CD14-positive monocyte (primary cell): ENCODE data around the gene RSPH1. TPM values are rescaled to one million over a fixed set of nuclear protein-coding genes. Genes with fewer than 3 reads are reported as not detected.

Source experiments
- DNase-seq, 3 donors: peaks; one replicate each; pipeline ENCODE4 v3.0.0-alpha.2; 2011 to 2022
- H2AFZ ChIP-seq: 2 replicates; pipeline ENCODE4 v1.6.0; 2012; ENCODE audit warnings: mild to moderate bottlenecking, low read depth, low read length, inconsistent platforms; ENCODE audit not compliant: insufficient read depth, poor library complexity, severe bottlenecking
- H3K27ac ChIP-seq, 2 donors: 1 replicate in 1 of 2; 2 replicates in 1 of 2; pipeline ENCODE4 v1.5.1; 2012 to 2013; ENCODE audit warnings: low read length in 2 of 2, control low read depth in 1 of 2, inconsistent platforms in 1 of 2, low read depth in 1 of 2, mild to moderate bottlenecking in 1 of 2
- H3K27me3 ChIP-seq, 2 donors: one replicate each; pipeline versions ENCODE4 v1.6.0 to v1.6.1; 2011 to 2013; ENCODE audit warnings: low read length in 2 of 2; ENCODE audit not compliant: control insufficient read depth in 2 of 2, insufficient read depth in 2 of 2
- H3K36me3 ChIP-seq, 2 donors: replicated peaks in 1 of 2; 1 replicate in 1 of 2; 2 replicates in 1 of 2; pipeline versions ENCODE4 v1.5.1 to v1.6.1; 2012 to 2013; ENCODE audit warnings: low read length in 2 of 2, control low read depth in 1 of 2, inconsistent platforms in 1 of 2, mild to moderate bottlenecking in 1 of 2; ENCODE audit not compliant: insufficient read depth in 2 of 2, control insufficient read depth in 1 of 2
- H3K4me1 ChIP-seq, 2 donors: 1 replicate in 1 of 2; 2 replicates in 1 of 2; pipeline versions ENCODE4 v1.5.1 to v1.6.1; 2012 to 2013; ENCODE audit warnings: low read length in 2 of 2, control low read depth in 1 of 2, inconsistent platforms in 1 of 2, mild to moderate bottlenecking in 1 of 2, moderate library complexity in 1 of 2; ENCODE audit not compliant: insufficient read depth in 2 of 2, control insufficient read depth in 1 of 2
- H3K4me2 ChIP-seq: replicated peaks from 2 replicates; pipeline ENCODE3; 2012; ENCODE audit warnings: low read length, moderate library complexity, mild to moderate bottlenecking; ENCODE audit not compliant: poor library complexity, severe bottlenecking; ENCODE audit errors: extremely low read depth
- H3K4me3 ChIP-seq, 3 experiments: fragments of 200-600 bp in 1 of 3; sonication (generic) in 1 of 3; replicated peaks in 1 of 3; 1 replicate in 2 of 3; 2 replicates in 1 of 3; pipeline ENCODE4 v1.5.1; 2011 to 2013; ENCODE audit warnings: low read length in 3 of 3, mild to moderate bottlenecking in 3 of 3, control low read depth in 2 of 3, low read depth in 2 of 3, inconsistent platforms in 1 of 3, moderate library complexity in 1 of 3
- H3K79me2 ChIP-seq: 2 replicates; pipeline ENCODE4 v1.6.0; 2012; ENCODE audit warnings: mild to moderate bottlenecking, control low read depth, inconsistent platforms, low read length, moderate library complexity; ENCODE audit not compliant: insufficient read depth
- H3K9ac ChIP-seq: 2 replicates; pipeline ENCODE4 v1.6.0; 2017; ENCODE audit warnings: low read length, mild to moderate bottlenecking; ENCODE audit not compliant: insufficient read depth, poor library complexity, severe bottlenecking
- H3K9me3 ChIP-seq, 2 donors: replicated peaks in 1 of 2; 1 replicate in 1 of 2; 2 replicates in 1 of 2; pipeline versions ENCODE4 v1.5.1 to v1.6.1; 2012 to 2013; ENCODE audit warnings: low read length in 2 of 2, control low read depth in 1 of 2; ENCODE audit not compliant: control insufficient read depth in 1 of 2, insufficient read depth in 1 of 2
- H4K20me1 ChIP-seq: 2 replicates; pipeline ENCODE4 v1.6.0; 2012; ENCODE audit warnings: mild to moderate bottlenecking, low read length, control low read depth, moderate library complexity; ENCODE audit not compliant: insufficient read depth
- H3K27ac Mint-ChIP-seq, 7 donors: one replicate each; pipeline ENCODE4 v1.8.0; 2020; ENCODE audit warnings: mild to moderate bottlenecking in 7 of 7, mixed read lengths in 7 of 7, moderate library complexity in 6 of 7, inconsistent platforms in 2 of 7
- H3K27me3 Mint-ChIP-seq, 3 donors: one replicate each; pipeline ENCODE4 v1.8.0; 2021 to 2022; ENCODE audit warnings: low read depth in 3 of 3, mild to moderate bottlenecking in 3 of 3, mixed read lengths in 3 of 3, moderate library complexity in 3 of 3, inconsistent platforms in 1 of 3
- H3K36me3 Mint-ChIP-seq, 2 donors: one replicate each; pipeline ENCODE4 v1.8.0; 2020; ENCODE audit warnings: mixed read lengths in 2 of 2, inconsistent platforms in 1 of 2, mild to moderate bottlenecking in 1 of 2
- H3K4me1 Mint-ChIP-seq: one replicate; pipeline ENCODE4 v1.8.0; 2020; ENCODE audit warnings: mild to moderate bottlenecking, mixed read lengths
- H3K4me3 Mint-ChIP-seq, 2 donors: one replicate each; pipeline ENCODE4 v1.8.0; 2020; ENCODE audit warnings: mild to moderate bottlenecking in 2 of 2, mixed read lengths in 2 of 2, moderate library complexity in 1 of 2
- H3K9me3 Mint-ChIP-seq, 7 donors: one replicate each; pipeline ENCODE4 v1.8.0; 2020 to 2022; ENCODE audit warnings: mixed read lengths in 7 of 7, mild to moderate bottlenecking in 6 of 7, moderate library complexity in 6 of 7, inconsistent platforms in 2 of 7
- WGBS: methylation state at CpG from one replicate; pipeline ENCODE4 v1.1.5; 2013; ENCODE audit warnings: missing lambda C conversion rate; ENCODE audit not compliant: insufficient coverage; 5-methylcytosine and 5-hydroxymethylcytosine counted together
- intact Hi-C, 2 donors: fragments of 100-400 bp; cut with micrococcal nuclease; formaldehyde crosslinking; loops; one replicate each; pipeline versions ENCODE4 v1.15.0 to v1.15.1; 2023
- polyA plus RNA-seq, 3 donors: library from polyadenylated mRNA; depleted of rRNA in 1 of 3; unstranded in 2 of 3; stranded (reverse) in 1 of 3; fragments of 300-500 nt in 2 of 3; fragments of >200 nt in 1 of 3; fragmentation: Illumina TruSeq in 2 of 3; gene quantifications; 1 replicate in 2 of 3; 2 replicates in 1 of 3; pipeline ENCODE4 v1.2.3, GENCODE V29; 2012 to 2021
- TF ChIP-seq, protein P1 (sequence below): fragments of 200-600 bp; IDR thresholded peaks from one replicate; pipeline ENCODE4 v1.8.0; 2022; ENCODE audit warnings: antibody characterized with exemption, mild to moderate bottlenecking

Gene RSPH1
- polyA plus RNA-seq, 3 donors = 0.03 TPM; not detected in 2

DNA sequence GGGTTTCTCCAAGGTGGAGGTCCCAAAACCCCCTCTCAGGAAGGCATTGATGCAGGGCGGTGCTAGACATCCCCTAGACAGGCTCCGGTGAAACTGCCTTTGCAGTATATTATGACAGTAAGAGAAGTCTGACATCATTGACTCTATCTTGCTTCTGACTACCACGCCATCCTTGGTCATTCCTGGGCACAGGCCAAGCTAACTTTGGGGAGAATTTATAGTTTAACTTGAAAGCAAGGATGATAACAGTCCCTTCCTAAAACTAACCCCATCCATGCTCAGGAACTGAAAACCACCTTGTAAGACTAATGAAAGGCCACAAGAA is 30.3 kb downstream of the RSPH1 start:
- Mint-ChIP-seq H3K27me3 (peaks cover under 1 to 11% (median 1%) of the 10 kb centered on the region in 3 donors), H3K27ac (peak overlapping the region in 4 of 7 donors; percentile 37 to 78 (median 53)), H3K4me1 (peaks cover 35% of the 10 kb centered on the region), H3K36me3 (no peaks in the 10 kb centered on the region), H3K4me3 (peak overlapping the region in 1 of 2 donors; percentile 77), H3K9me3 (peaks cover 0 to 3% (median 0%) of the 10 kb centered on the region in 7 donors)
- H4K20me1 ChIP-seq = no peaks in the 10 kb centered on the region
- no CpG with 5 or more reads among the region's 3 CpGs for WGBS
- no peaks in the 10 kb centered on the region for H3K9me3 ChIP-seq
- no peak for DNase-seq
- peak overlapping the region in 1 of 2 donors; percentile 66 for H3K27ac ChIP-seq
- no peak overlapping the region for H3K4me3 ChIP-seq
- H3K36me3 ChIP-seq = no peaks in the 10 kb centered on the region
- no peak overlapping the region for H3K9ac ChIP-seq
- H2AFZ ChIP-seq = no peak overlapping the region
- H3K4me2 ChIP-seq = peak overlapping the region; percentile 26
- H3K4me1 ChIP-seq = peaks cover 23 to 28% of the 10 kb centered on the region in 2 donors
- intact Hi-C loops = loop anchor here in 1 of 2 donors (10.0 kb wide), 1 partner anchor 651 kb away; no protein-coding TSS in a partner anchor
- H3K79me2 ChIP-seq = no peaks in the 10 kb centered on the region
- H3K27me3 ChIP-seq = no peaks in the 10 kb centered on the region
- TF ChIP-seq, protein P1, sequence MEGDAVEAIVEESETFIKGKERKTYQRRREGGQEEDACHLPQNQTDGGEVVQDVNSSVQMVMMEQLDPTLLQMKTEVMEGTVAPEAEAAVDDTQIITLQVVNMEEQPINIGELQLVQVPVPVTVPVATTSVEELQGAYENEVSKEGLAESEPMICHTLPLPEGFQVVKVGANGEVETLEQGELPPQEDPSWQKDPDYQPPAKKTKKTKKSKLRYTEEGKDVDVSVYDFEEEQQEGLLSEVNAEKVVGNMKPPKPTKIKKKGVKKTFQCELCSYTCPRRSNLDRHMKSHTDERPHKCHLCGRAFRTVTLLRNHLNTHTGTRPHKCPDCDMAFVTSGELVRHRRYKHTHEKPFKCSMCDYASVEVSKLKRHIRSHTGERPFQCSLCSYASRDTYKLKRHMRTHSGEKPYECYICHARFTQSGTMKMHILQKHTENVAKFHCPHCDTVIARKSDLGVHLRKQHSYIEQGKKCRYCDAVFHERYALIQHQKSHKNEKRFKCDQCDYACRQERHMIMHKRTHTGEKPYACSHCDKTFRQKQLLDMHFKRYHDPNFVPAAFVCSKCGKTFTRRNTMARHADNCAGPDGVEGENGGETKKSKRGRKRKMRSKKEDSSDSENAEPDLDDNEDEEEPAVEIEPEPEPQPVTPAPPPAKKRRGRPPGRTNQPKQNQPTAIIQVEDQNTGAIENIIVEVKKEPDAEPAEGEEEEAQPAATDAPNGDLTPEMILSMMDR = no peak

DNA sequence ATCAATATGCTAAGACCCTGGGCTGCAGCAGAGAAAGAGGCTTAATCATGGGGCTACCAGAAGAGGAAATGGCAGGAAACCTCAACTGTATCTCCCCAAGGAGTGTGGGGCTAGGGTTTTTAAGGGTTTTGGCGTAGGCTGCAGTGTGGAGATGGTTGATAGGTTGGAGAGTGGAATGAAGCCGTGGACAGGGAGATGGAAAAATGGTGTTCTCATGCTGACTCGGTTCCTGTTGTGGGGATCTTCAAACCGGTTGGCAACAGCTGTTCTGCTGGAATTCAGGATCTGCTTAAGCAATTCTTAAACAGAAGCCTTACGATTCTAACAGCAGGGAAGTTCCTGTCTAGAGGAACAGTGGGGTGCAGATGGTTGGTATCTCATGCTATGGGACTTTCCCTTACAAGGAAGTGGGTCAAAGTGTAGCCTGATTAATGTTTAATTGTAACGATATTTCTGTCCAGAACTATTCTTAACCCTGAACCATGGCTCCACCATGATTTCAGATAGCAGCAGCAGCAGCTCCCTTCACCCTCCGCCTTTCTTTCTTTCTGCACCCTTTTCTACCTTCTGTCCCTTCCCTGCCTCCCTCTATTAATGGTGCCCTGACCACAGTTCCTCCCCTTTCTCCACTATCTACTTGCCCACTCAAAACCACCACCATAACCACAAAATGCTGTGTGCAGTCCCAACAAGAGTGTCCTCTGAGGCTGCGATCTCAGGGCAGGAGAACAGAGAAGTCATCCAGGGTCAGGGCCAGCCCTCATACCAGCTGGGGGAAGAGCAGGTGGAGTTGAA is 30.8 kb downstream of the RSPH1 start:
- Histone ChIP-seq H3K9ac (no peak overlapping the region), H3K79me2 (no peaks in the 10 kb centered on the region), H3K4me3 (no peak overlapping the region), H3K4me2 (peak overlapping the region; percentile 26), H4K20me1 (no peaks in the 10 kb centered on the region), H3K27ac (peak overlapping the region; percentile 13 to 66), H3K36me3 (no peaks in the 10 kb centered on the region), H3K27me3 (no peaks in the 10 kb centered on the region), H3K9me3 (no peaks in the 10 kb centered on the region), H2AFZ (peak overlapping the region; percentile 42), H3K4me1 (peaks cover 23 to 28% of the 10 kb centered on the region in 2 donors)
- peaks cover 1 to 11% (median 3%) of the 10 kb centered on the region in 3 donors for H3K27me3 Mint-ChIP-seq
- peak overlapping the region in 1 of 2 donors; percentile 77 for H3K4me3 Mint-ChIP-seq
- peaks cover 41% of the 10 kb centered on the region for H3K4me1 Mint-ChIP-seq
- 6% methylated on average over 5 of the region's 8 CpGs for WGBS
- TF ChIP-seq, protein P1 = no peak
- no peaks in the 10 kb centered on the region for H3K36me3 Mint-ChIP-seq
- peaks cover 0 to 3% (median 0%) of the 10 kb centered on the region in 7 donors for H3K9me3 Mint-ChIP-seq
- intact Hi-C loops = loop anchor here in 1 of 2 donors (10.0 kb wide), 1 partner anchor 650 kb away; no protein-coding TSS in a partner anchor
- peak; percentile 38 to 85 (median 54) for DNase-seq
- H3K27ac Mint-ChIP-seq = peak overlapping the region; percentile 22 to 83 (median 82)
